WERI-Rb-1 (cell line): ENCODE data around the gene TMEM59L.

Experiments
- DNase-seq: peaks from one replicate; pipeline ENCODE4 v3.0.0-alpha.2; 2020
- H3K27ac ChIP-seq: fragments of 250-450 bp; sonication (Bioruptor Pico); 2 replicates; pipeline ENCODE4 v1.5.1; 2020; ENCODE audit warnings: mild to moderate bottlenecking, moderate library complexity
- H3K27me3 ChIP-seq: fragments of 250-450 bp; sonication (Bioruptor Pico); 2 replicates; pipeline ENCODE4 v1.5.1; 2021; ENCODE audit warnings: mild to moderate bottlenecking, low read depth, moderate library complexity; ENCODE audit not compliant: insufficient read depth, severe bottlenecking
- H3K36me3 ChIP-seq: fragments of 250-450 bp; sonication (Bioruptor Pico); 2 replicates; pipeline ENCODE4 v1.5.1; 2020; ENCODE audit warnings: mild to moderate bottlenecking, moderate library complexity
- H3K4me3 ChIP-seq: 2 replicates; pipeline ENCODE4 v1.5.1; 2011; ENCODE audit warnings: low read depth, mild to moderate bottlenecking, control low read depth, low read length
- H3K9me3 ChIP-seq: fragments of 250-450 bp; sonication (Bioruptor Pico); 2 replicates; pipeline ENCODE4 v1.5.1; 2021; ENCODE audit warnings: mild to moderate bottlenecking, moderate library complexity; ENCODE audit not compliant: severe bottlenecking
- CTCF ChIP-seq: IDR thresholded peaks from 2 replicates; pipeline ENCODE4 v1.5.1; 2011; ENCODE audit warnings: low read depth, mild to moderate bottlenecking, control low read depth, inconsistent platforms, low read length

TMEM59L gene

GRCh38 chr19:18650468-18651041 lies 37.9 kb downstream of the TMEM59L start:
- no peak for DNase-seq
- no peak overlapping the region for H3K27ac ChIP-seq
- no peak overlapping the region for H3K4me3 ChIP-seq

GRCh38 chr19:18651300-18651699 lies 38.6 kb downstream of the TMEM59L start:
- H3K36me3 ChIP-seq: no peaks in the 10 kb centered on the region
- H3K27me3 ChIP-seq: no peaks in the 10 kb centered on the region
- no peak for DNase-seq
- no peak overlapping the region for H3K27ac ChIP-seq
- no peak overlapping the region for H3K4me3 ChIP-seq
- no peak for TF ChIP-seq CTCF
- no peaks in the 10 kb centered on the region for H3K9me3 ChIP-seq

More at GRCh38 chr19:18650468-18651041, 37.9 kb downstream of the TMEM59L start:
- Histone ChIP-seq H3K36me3 (no peaks in the 10 kb centered on the region), H3K27me3 (no peaks in the 10 kb centered on the region), H3K9me3 (no peaks in the 10 kb centered on the region)
- no peak for TF ChIP-seq CTCF

GRCh38 chr19:18651733-18652132 lies 39.1 kb downstream of the TMEM59L start:
- no peak for DNase-seq
- no peak for TF ChIP-seq CTCF
- H3K4me3 ChIP-seq: no peak overlapping the region
- H3K36me3 ChIP-seq: no peaks in the 10 kb centered on the region
- no peaks in the 10 kb centered on the region for H3K27me3 ChIP-seq
- no peak overlapping the region for H3K27ac ChIP-seq
- H3K9me3 ChIP-seq: no peaks in the 10 kb centered on the region

DNA sequence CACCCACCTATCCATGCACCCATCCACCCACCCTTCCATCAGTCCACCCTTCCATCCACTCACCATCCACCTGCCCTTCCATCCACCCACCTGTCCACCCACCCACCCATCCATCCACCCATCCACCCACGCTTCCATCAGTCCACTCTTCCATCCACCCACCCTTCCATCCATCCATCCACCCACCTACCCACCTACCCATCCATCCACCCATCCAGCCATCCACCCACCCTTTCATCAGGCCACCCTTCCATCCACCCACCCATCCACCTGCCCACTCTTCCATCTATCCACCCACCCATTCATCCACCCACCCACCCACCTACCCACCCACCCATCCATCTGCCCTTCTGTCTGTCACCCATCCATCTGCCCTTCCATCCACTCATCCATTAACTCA lies 41.2 kb downstream of the TMEM59L start:
- Histone ChIP-seq H3K4me3 (no peak overlapping the region), H3K27me3 (no peaks in the 10 kb centered on the region), H3K27ac (no peak overlapping the region), H3K9me3 (no peaks in the 10 kb centered on the region), H3K36me3 (no peaks in the 10 kb centered on the region)
- no peak for TF ChIP-seq CTCF
- DNase-seq: no peak

DNA sequence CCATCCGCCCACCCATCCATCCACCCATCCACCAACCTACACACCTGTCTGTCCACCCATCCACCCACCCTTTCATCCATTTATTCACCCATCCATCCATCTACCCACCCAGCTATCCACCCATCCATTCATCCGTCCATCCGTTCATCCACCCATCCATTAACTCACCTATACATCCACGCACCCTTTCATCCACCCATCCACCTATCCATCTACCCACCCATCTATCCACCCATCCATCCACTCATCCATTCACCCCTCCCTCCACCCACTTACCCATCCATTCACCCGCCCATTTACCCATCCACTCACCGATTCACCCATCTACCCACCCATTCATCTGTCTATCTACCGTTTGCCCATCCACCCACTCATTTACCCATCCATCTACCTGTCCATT lies 41.8 kb downstream of the TMEM59L start:
- DNase-seq: no peak
- Histone ChIP-seq H3K27ac (no peak overlapping the region), H3K27me3 (no peaks in the 10 kb centered on the region), H3K9me3 (no peaks in the 10 kb centered on the region), H3K36me3 (no peaks in the 10 kb centered on the region), H3K4me3 (no peak overlapping the region)
- no peak for TF ChIP-seq CTCF

- DNase-seq: no peak
- Histone ChIP-seq H3K27me3 (no peaks in the 10 kb centered on the region), H3K36me3 (no peaks in the 10 kb centered on the region), H3K9me3 (no peaks in the 10 kb centered on the region), H3K27ac (no peak overlapping the region), H3K4me3 (no peak overlapping the region)
- TF ChIP-seq CTCF: no peak
These were observed 42.6 kb downstream of the TMEM59L start for GRCh38 chr19:18655173-18655844.
